ENCODE data around the gene KLK6.

KLK6 gene

GRCh38 chr19:50969413-50969760 is at the start of gene KLK6:
KLK6 (minus strand) TSS chr19:50969591; CDS start chr19:50968104, 1,487 bp downstream.
- no peak for DNase-seq (ENCODE audit: low spot score)

GRCh38 chr19:51018745-51019543 is 49.6 kb upstream of the KLK6 start:
- DNase-seq (ENCODE audit: low spot score) = peak; percentile 61

DNA sequence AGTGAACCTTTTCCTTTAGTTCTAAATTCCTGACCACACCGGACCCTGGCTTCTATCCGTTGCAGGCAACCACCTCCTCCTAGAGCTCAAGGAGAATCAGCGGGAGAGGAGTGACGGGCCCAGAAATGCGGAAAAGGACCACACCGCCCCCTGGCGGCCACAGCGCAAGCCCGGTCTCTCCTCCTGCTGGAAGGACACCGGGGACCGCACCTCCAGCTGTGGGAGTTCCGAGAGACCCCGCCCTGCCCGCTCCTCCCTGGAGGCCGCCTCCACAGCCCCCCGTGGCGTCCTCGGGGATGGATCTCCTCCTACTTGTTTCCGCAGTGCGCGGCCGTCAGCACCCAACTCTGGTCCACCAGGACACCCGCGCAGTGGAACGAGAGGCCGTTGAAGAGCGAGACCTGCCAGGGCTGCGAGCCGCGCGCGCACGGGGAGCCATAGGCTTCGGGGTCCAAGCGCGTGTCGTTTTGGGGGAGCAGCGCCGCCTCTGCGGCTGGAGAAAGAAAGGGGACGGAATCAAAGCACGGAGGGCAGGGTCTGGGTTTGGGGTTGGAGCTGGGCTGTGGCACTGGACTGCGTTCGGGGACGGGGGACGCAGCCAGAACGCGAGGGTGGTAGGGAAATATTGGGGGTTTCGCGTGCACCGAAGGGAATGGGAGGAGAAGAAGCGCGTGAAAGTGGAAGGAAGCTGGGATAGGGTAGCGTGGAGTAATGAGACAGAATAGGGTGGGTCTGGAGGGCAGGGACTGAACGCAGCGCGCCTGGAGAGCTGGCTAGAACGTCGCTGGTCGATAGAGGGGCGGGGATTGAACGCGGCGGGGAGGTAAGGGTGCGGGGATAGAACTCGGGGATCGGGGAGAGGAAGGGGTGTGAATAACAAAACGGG is 47.6 kb upstream of the KLK6 start:
- DNase-seq (ENCODE audit: low spot score) = peak; percentile 94

- DNase-seq (ENCODE audit: low spot score) = no peak
Observed at GRCh38 chr19:51015691-51016267, 46.4 kb upstream of the KLK6 start.

- no peak for DNase-seq (ENCODE audit: low spot score)
Observed at GRCh38 chr19:51014242-51014641, 44.9 kb upstream of the KLK6 start.

DNA sequence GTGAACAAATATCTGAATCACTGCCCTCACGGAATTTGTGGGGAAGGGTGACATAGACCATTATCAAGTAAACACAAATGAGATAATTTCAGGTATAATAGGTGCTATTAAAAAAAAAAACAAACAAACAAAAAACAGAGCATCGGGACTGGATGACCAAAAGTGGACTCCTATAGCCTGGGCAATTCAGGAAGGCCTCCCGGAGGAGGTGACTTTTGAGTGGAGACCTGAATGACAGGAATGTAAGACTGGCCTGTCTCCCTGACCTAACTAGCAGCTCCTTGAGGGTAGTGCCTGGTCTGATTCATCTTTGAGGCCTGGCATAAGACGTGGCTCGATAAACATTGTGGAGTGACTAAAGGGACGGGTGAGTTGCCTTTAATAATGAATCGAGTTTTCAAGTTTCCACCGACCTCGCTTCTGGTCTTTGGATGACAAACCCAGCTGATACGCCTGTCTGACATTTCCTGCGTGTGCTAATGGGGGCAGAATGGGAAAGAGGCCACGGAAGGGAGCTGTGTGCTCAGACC is 43.3 kb upstream of the KLK6 start:
- DNase-seq (ENCODE audit: low spot score) = no peak

DNA sequence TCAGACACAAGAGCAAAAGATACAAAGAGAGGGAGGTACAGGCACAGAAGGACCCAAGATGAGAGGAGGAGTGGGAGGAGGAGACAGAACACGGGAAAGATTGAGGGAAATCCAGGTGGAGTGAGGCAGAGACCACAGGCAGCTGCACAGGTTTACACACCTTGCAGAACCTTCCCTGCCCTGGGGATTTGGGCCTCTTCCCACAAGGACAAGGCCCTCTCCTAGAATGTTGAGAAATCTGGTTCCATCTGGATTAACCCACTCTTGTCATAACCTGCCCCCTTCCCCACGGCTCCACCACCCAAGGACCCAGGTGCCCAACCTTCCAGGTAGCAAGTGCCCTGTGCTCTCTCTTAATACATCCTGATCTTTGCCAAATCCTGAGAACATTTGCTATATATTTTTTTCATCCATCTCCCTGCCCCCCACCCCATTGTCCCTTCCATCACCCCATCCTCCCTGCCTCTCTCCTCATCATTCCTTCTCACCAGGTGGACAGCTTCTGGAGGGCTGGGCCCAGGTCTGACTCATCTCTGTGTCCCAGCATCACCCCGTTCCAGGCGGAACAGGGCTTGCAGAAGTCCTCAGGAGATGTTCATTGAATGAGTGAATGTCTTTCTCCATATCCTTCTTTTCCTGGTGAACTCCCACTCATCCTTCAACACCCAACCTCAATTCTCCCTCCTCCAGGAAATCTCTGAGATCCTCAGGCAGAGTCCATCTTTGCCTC is 40.8 kb upstream of the KLK6 start:
- DNase-seq (ENCODE audit: low spot score) = no peak

DNA sequence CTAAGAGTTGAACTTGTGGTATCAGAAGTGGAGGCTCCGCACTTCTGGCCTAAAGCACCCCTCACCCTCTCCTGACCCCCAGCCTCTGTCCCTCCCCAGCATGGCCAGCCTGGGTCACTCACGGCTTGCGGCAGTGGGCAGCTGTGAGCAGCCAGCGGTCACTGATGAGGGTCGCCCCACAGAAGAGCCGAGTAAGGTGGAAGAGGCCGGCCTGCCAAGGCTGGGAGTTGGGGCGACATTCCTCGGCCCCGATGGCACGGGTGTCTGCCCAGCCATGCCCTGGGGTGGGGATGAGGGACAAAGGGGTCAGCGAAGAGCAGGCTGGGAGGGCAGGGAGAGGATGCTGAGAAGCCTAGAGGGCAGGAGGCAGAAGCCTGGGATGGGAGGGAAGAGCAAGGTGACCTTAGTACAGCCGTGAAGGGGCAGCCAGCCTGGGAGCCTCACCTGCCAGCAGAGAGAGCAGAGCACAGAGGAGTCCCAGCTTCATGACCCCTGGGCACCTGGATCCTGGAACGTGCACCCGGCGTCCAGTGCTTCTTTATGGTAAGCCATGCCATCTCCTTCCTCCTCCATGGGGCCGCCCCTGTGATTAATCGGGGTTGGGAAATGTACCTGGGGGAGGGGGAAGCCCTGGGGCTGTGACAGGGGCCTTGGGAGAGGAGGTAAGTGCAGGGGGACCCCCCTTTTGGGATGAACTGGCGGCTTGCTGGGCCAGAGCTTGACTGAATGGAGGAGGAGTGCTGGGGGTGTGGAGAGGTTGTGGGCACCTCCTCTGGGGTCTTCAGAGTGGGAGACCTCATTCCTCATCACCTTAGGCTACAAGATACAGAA is 39.9 kb upstream of the KLK6 start:
- DNase-seq (ENCODE audit: low spot score) = no peak

- no peak for DNase-seq (ENCODE audit: low spot score)
Observed at GRCh38 chr19:51007488-51007887, 38.1 kb upstream of the KLK6 start.

GRCh38 chr19:51006406-51006805 is 37.0 kb upstream of the KLK6 start:
- no peak for DNase-seq (ENCODE audit: low spot score)

- no peak for DNase-seq (ENCODE audit: low spot score)
Observed at GRCh38 chr19:51005248-51005647, 35.9 kb upstream of the KLK6 start.

DNA sequence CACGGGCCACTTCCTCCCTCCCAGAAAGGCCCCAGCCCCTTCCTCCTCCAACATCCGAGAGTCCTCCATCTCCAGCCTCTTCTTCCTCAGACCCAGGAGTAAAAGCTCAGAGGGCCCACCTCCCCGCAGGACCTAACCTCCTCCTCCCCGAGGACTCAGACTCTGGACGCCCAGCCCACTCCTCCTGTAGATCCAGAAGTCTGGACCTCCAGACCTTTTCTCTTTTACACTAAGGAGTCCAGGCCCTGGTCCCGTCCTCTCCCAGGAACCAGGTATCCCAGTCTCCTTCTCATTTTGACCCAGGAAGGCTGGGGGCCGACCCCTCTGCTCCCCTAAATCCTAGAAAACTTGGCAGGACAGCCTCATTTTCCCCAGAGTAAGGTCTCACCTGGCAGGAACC is 33.9 kb upstream of the KLK6 start:
- no peak for DNase-seq (ENCODE audit: low spot score)

GRCh38 chr19:51002542-51003311 is 33.3 kb upstream of the KLK6 start:
- peak; percentile 89 for DNase-seq (ENCODE audit: low spot score)

DNA sequence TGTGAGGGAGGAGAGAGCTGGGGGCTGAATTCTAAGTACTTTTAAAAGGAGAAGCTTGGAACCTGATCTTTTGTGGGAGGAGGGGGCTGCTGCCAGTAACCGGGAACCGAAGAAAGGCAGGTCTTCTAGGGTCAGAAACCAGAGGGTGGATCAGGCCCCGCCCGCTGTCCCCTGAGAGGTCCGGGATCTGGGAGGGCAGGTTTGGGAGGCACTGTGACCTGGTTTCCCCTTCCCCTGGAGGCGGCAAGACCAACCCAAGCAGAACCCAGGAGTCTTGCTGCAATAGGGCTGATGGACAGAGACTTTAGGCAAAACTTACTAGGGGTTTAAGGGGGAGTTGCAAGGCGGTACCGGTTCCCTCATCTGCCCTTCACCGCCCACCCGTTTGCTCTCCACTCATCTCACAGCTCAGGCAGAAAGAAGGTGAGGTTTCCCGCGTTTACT is 32.7 kb upstream of the KLK6 start:
- no peak for DNase-seq (ENCODE audit: low spot score)

- no peak for DNase-seq (ENCODE audit: low spot score)
Observed at GRCh38 chr19:51001515-51001914, 32.1 kb upstream of the KLK6 start, which contains the start of gene KLK8. KLK8 (minus strand) TSS chr19:51001604; CDS start chr19:51001167, 437 bp downstream.

DNA sequence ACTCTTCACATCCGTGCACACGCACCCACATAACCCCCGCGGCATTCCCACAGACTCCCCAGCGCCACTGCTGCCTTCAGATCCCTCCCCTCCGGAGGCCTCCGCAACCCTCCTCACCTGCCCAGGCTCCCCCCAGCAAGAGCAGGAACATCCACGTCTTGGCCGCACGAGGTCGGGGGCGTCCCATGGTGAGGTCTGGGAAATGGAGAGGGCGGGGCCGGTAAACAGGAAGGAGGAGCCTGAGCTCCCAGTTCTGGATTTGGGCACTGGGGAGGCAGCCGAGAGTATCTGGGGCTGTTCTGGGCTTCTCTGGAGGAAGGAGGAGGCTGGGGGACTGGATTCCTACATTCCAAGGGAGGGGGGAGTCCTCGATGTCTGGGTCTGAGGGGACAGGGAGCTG is 31.6 kb upstream of the KLK6 start:
- peak; percentile 72 for DNase-seq (ENCODE audit: low spot score)

- no peak for DNase-seq (ENCODE audit: low spot score)
Observed at GRCh38 chr19:51000426-51000825, 31.0 kb upstream of the KLK6 start.

DNA sequence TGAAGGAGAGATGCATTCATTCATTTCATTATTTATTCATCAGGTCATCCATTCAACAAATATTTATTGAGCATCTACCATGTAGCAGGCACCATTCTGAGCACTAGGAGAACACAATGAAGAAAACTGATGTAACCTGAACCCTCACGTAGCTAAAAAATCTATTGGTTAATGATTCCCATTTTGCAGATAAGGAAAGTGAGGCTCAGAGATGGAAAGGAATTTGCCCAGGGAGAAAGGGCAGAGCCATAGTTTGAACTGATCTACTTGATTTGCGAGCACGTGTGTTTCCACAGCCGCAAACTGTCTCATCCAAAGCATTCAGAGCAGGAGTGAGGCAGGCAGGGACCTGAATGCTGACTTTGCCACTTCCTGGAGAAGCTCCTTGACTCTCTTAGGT is 29.3 kb upstream of the KLK6 start:
- DNase-seq (ENCODE audit: low spot score) = no peak

DNA sequence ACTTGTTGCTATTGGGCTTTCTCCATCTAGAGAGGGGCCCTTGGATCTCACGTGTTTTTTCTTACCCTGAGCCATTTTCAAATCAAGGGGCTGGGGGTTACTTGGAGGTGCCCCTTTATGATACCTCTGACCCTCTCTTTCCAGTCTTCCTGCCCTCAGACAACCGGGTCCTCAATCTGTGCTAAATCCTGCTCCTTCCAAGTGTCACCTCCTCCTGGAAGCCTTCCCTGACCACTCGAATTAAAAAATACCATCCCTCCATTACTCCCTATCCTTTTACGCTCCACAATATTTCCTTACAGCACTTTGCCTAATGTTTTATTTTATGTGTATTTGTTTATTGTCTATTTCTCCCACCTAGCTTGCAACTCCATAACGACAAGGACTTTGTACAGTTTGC is 28.7 kb upstream of the KLK6 start:
- DNase-seq (ENCODE audit: low spot score) = no peak

- DNase-seq (ENCODE audit: low spot score) = peak; percentile 39
Observed at GRCh38 chr19:50994129-50994528, 24.7 kb upstream of the KLK6 start.

Measured in iPS-NIHi11 (cell line).